22Rv1 (cell line): Measurements from ENCODE around the gene SORBS1.

Source experiments
- H3K27ac ChIP-seq: fragments of 450-650 bp; 2 replicates; pipeline ENCODE4 v1.5.1; 2017
- ZFX ChIP-seq: fragments of 450-650 bp; IDR thresholded peaks from 2 replicates; pipeline ENCODE4 v1.6.1; 2017; ENCODE audit warnings: antibody characterized with exemption, borderline replicate concordance
- TF ChIP-seq, protein P1 (sequence below): fragments of 450-650 bp; IDR thresholded peaks from 2 replicates; pipeline ENCODE4 v1.5.1; 2017; ENCODE audit warnings: mild to moderate bottlenecking

The SORBS1 gene

DNA sequence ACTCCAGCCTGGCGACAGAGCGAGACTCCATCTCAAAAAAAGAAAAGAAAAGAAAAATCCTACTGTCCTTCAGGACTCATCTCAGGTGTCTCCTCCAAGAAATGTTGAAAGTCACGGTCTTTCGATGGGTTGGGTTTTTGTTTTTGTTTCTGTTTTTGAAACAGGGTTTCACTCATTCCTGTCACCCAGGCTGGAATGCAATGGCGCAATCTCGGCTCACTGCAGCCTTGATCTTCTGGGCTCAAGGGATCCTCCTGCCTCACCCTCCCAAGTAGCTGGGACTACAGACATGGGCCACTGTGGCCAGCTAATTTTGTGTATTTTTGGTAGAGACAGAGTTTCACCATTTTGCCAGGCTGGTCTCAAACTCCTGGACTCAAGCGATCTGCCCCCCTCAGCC, 3.1 kb upstream of the SORBS1 start:
- TF ChIP-seq, protein P1, sequence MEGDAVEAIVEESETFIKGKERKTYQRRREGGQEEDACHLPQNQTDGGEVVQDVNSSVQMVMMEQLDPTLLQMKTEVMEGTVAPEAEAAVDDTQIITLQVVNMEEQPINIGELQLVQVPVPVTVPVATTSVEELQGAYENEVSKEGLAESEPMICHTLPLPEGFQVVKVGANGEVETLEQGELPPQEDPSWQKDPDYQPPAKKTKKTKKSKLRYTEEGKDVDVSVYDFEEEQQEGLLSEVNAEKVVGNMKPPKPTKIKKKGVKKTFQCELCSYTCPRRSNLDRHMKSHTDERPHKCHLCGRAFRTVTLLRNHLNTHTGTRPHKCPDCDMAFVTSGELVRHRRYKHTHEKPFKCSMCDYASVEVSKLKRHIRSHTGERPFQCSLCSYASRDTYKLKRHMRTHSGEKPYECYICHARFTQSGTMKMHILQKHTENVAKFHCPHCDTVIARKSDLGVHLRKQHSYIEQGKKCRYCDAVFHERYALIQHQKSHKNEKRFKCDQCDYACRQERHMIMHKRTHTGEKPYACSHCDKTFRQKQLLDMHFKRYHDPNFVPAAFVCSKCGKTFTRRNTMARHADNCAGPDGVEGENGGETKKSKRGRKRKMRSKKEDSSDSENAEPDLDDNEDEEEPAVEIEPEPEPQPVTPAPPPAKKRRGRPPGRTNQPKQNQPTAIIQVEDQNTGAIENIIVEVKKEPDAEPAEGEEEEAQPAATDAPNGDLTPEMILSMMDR: no peak
- no peak for TF ChIP-seq ZFX
- no peak overlapping the region for H3K27ac ChIP-seq

DNA sequence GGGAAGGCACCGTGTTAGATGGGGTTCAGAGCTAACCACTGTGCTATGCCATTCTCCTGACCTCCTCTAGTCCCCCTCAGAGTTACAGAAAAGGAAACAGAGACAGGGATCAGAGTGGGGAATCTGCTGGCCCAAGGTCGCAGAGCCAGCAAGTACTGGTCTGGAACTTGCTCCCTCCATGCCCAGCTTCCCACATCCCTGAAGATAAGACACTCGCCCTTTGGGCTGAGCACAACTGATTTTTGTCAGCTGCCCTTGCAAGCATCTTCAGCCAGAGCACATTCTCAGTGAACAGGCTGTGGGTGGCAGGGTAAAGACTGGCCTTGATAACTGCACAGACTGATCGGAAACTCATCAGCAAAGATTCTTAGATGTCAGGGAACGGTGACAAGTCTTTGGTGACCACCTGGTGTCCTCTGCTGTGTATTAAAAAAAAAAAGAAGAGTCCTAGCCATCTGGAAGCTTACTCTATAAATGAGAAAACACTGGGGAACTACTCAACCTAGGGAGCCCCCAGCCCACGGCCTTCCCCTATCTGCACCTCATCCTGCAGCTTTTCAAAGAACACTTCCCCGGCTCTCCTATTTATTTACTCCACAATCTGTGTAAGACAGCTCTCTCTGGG, 1.3 kb upstream of the SORBS1 start:
- TF ChIP-seq ZFX: no peak
- TF ChIP-seq, protein P1: no peak
- no peak overlapping the region for H3K27ac ChIP-seq

DNA sequence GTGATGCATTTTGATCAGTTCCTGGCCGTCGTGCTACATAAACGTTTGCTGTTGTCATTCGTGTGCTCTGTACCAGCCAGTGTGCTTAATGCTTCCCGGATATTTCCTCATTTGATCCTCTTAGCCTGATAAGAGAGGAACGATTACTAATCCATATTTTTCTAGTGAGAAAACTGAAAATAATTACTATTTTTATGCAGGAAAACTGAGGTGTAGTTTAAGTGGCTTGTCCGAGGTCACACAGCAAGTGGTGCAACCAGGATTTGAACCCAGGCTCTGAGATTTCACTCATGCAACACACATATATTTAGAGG, 650 bp upstream of the SORBS1 start:
- 0 out of 2 replicates have a peak overlapping the region, but pooled peaks have one; percentile 75 for H3K27ac ChIP-seq
- no peak for TF ChIP-seq ZFX
- TF ChIP-seq, protein P1: no peak

DNA sequence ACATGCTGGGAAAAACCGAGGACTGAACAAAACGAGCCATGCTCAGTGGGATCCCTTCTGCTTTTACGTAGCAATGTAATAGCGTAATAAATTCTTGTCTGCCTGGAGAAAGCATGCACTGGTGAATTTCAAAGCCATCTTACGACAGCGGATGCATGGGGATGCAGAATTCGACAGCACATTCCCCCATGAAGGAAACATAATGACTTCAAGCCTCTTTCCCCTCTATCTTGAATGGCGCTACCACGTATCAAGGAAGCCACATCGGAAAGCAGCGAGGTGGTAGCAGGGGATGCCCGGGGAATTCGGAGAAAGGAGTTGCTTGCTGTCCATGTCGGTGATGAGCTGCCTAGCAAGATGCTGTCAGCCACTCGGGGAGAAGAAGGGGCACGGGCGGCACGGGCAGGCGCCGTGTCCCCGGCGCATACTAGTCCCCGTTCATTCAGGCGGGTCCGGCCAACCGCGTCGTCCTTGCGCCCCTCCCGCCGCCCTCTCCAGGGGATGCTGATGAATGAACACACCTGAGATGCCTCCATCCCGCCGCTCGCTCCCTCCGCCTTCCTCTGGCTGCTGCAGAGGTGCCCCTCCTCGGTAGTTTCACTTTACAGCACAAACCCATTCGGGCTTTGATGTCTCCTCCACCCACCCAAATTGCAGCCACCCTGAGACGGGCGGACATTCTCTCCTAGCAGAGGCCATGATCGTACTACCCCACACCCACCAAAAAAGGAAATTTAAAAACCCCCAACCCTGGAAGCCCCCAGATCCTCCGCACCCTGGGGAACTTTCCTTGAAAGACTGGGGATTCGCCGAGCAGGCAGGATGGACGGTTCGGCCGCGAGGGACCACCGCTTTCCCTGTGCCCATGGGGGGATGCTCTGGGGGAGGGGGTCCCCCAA, 644 bp downstream of the SORBS1 start:
- peak overlapping the region; percentile 75 for H3K27ac ChIP-seq
- TF ChIP-seq, protein P1: no peak
- no peak for TF ChIP-seq ZFX

DNA sequence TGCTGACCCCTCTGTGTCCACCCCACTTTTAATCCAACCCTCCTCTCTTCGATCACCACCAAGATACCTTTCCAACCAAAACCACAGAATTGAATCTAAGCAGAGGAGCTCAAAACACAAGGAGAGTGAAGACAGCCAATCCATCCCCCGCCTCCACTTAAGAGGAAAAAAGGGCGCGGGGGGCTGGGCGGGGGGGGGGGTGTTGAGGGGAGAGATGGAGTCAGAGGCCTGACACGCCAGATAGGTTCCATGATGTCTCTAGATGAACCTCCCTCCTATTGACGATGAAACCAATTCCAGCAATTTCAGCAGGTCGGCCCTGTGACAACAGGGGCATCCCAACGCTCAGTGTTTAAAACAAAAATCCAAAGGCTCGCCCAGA, 1.3 kb downstream of the SORBS1 start:
- no peak overlapping the region for H3K27ac ChIP-seq
- TF ChIP-seq ZFX: no peak
- TF ChIP-seq, protein P1: no peak

DNA sequence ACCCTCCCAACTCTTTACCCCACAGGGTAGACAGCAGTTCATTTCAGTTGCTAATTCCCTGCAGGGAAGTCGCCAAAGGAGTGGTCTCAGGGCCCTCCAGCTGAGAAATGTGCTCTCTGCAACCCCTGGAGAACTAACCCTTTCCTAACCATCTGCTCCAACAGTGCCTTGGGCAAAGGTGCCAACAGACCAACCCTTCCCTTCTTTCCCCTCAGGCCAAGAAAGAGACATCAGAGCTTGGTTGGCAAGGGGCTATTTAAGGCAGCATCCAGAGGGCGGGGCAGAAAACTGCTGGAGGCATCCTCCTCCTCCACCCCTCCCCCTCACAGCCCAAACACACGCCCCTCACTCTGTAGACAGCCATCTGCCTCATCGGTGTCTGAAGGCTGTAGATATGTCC, 1.7 kb downstream of the SORBS1 start:
- no peak for TF ChIP-seq ZFX
- TF ChIP-seq, protein P1: no peak
- no peak overlapping the region for H3K27ac ChIP-seq
